HT-29 (cell line): ENCODE results near the gene CFAP92. TPM values are rescaled to one million over a fixed set of nuclear protein-coding genes. Genes with fewer than 3 reads are reported as not detected.

Experiments used
- DNase-seq: peaks from one replicate; pipeline ENCODE4 v3.0.0-alpha.2; 2015; ENCODE audit warnings: low spot score
- total RNA-seq: library from RNA; depleted of rRNA; stranded (reverse); fragments of >200 nt; shearing (Covaris generic); gene quantifications from 2 replicates; pipeline ENCODE4 v1.2.3, GENCODE V29; 2014

Gene CFAP92
- total RNA-seq, 1 experiment from 2014 or later = 0.74 TPM

GRCh38 chr3:129007792-129008191, 13.9 kb upstream of the CFAP92 start:
- DNase-seq = no peak

GRCh38 chr3:129006864-129007263, 13.0 kb upstream of the CFAP92 start:
- DNase-seq = no peak

- DNase-seq = no peak
Observed at GRCh38 chr3:129005526-129006303, 11.8 kb upstream of the CFAP92 start.

GRCh38 chr3:129004639-129005295, 10.9 kb upstream of the CFAP92 start:
- no peak for DNase-seq

GRCh38 chr3:129003578-129004112, 9.8 kb upstream of the CFAP92 start:
- peak; percentile 81 for DNase-seq

- DNase-seq = no peak
Observed at GRCh38 chr3:129002573-129003569, 9.0 kb upstream of the CFAP92 start.

- DNase-seq = no peak
Observed at GRCh38 chr3:129001806-129002572, 8.1 kb upstream of the CFAP92 start.

- no peak for DNase-seq
Observed at GRCh38 chr3:129001101-129001805, 7.4 kb upstream of the CFAP92 start, which contains the start of gene EFCC1. Gene EFCC1, plus strand, starts transcription at chr3:129001304. Its CDS starts 325 bp downstream, at chr3:129001629.

GRCh38 chr3:129000742-129001100, 6.8 kb upstream of the CFAP92 start:
- DNase-seq = no peak

GRCh38 chr3:128999102-128999501, 5.2 kb upstream of the CFAP92 start:
- no peak for DNase-seq

- DNase-seq = no peak
Observed at GRCh38 chr3:128998561-128998960, 4.7 kb upstream of the CFAP92 start.

- DNase-seq = no peak
Observed at GRCh38 chr3:128997486-128998133, 3.7 kb upstream of the CFAP92 start.

- DNase-seq = no peak
Observed at GRCh38 chr3:128996726-128997125, 2.9 kb upstream of the CFAP92 start.

GRCh38 chr3:128996200-128996599, 2.3 kb upstream of the CFAP92 start:
- no peak for DNase-seq

GRCh38 chr3:128995737-128996136, 1.9 kb upstream of the CFAP92 start:
- no peak for DNase-seq

- DNase-seq = no peak
Observed at GRCh38 chr3:128994581-128995546, 988 bp upstream of the CFAP92 start.

GRCh38 chr3:128994173-128994512, 267 bp upstream of the CFAP92 start:
- no peak for DNase-seq

GRCh38 chr3:128992926-128993460, 883 bp downstream of the CFAP92 start:
- DNase-seq = no peak
